Thyroid gland (tissue), 4 donors: ENCODE results near the gene SLC6A7.

ENCODE experiments used
- CTCF ChIP-seq, 6 experiments: fragments of 200-600 bp in 3 of 6; fragments of 450-650 bp in 3 of 6; sonication (generic) in 3 of 6; IDR thresholded peaks; one replicate each; pipeline ENCODE4 v1.5.1; 2016 to 2019; ENCODE audit warnings: antibody characterized with exemption in 6 of 6, mild to moderate bottlenecking in 2 of 6, inconsistent platforms in 1 of 6, moderate library complexity in 1 of 6
- POLR2A ChIP-seq, 2 donors: fragments of 450-650 bp; IDR thresholded peaks; one replicate each; pipeline ENCODE4 v1.6.1; 2017; ENCODE audit warnings: antibody characterized with exemption in 2 of 2, mild to moderate bottlenecking in 2 of 2, moderate library complexity in 1 of 2

GRCh38 chr5:150254774-150255173 is 64.9 kb downstream of the SLC6A7 start:
- no peak for TF ChIP-seq CTCF (IDR thresholded peaks at IDR 0.05)
- no peak for TF ChIP-seq POLR2A (IDR thresholded peaks at IDR 0.05)
